PFSK-1 (cell line): ENCODE data around the gene FAM50B.

Experiments
- POLR2AphosphoS5 ChIP-seq: IDR thresholded peaks from 2 replicates; pipeline ENCODE4 v1.6.1; 2012; ENCODE audit warnings: low read depth, mild to moderate bottlenecking, control low read depth, low read length, moderate library complexity
- REST ChIP-seq, 2 experiments: IDR thresholded peaks; 2 replicates each; pipeline versions ENCODE4 v1.6.1 to v1.8.0; 2011 to 2012; ENCODE audit warnings: low read depth in 2 of 2, low read length in 2 of 2, control low read depth in 1 of 2, inconsistent platforms in 1 of 2, mild to moderate bottlenecking in 1 of 2, moderate library complexity in 1 of 2; ENCODE audit not compliant: insufficient read depth in 1 of 2
- TAF1 ChIP-seq: IDR thresholded peaks from 2 replicates; pipeline ENCODE4 v1.6.1; 2012; ENCODE audit warnings: low read length, control low read depth, borderline replicate concordance; ENCODE audit not compliant: insufficient read depth

DNA sequence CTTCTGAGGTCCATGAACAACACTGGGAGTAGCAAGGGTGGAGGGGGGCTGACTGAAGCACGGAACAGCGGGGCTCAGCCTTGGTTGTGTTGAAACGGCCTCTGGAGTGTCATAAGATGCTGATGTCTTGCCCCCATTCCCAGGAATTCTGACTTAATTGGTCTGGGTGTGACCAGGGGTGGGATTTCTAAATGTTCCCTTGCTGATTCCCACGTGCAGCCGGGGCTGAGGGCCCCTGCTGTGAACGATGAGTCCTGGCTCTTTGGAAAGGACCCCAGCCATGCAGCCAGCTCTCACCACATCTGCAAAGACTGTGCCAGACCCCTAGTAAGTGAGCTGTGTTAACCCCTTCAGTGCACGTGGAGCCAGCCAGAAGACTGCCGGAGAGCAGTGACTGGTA lies 28.6 kb upstream of the FAM50B start:
- TF ChIP-seq TAF1: no peak
- no peak for TF ChIP-seq POLR2AphosphoS5
- no peak for TF ChIP-seq REST (IDR thresholded peaks at IDR 0.05; ENCODE audit: insufficient read depth in 1 of 2, low read depth in 2 of 2, low read length in 2 of 2)
